ENCODE data around the gene LGALS4.

The LGALS4 gene

DNA sequence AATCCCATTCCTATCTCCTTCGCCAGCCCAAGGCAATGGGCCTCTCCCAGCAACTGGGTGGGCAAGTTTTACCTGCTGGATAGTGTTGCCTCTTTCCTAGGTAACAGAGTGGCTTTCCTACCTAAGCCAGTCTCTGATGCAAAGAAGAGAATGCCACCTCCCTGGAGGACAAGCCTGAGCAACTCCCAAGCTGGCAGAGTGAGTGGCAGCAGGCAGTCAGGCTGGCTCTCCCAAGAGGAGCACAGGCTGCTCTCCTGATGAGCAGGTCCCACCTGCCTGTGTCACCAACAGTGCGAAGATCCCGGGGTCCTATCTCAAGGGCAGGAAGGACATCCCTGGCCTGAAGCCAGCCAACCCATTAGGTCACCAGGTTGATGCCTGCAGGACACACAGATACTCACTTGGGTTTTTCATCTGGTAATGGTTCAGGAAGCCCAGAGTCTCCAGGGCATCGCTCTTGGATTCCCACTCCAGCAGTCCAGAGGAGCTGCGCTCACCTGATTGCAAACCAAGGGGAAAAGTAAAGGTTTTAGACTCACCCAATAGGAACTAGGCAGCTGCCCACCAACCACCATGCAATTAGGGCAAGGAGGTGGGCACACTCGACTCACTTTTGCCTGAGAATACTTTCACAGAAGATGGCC, 24.4 kb upstream of the LGALS4 start:
- no peaks in the 10 kb centered on the region for H3K9me3 ChIP-seq (ENCODE audit: control insufficient read depth, low read length)
- TF ChIP-seq, protein P1, sequence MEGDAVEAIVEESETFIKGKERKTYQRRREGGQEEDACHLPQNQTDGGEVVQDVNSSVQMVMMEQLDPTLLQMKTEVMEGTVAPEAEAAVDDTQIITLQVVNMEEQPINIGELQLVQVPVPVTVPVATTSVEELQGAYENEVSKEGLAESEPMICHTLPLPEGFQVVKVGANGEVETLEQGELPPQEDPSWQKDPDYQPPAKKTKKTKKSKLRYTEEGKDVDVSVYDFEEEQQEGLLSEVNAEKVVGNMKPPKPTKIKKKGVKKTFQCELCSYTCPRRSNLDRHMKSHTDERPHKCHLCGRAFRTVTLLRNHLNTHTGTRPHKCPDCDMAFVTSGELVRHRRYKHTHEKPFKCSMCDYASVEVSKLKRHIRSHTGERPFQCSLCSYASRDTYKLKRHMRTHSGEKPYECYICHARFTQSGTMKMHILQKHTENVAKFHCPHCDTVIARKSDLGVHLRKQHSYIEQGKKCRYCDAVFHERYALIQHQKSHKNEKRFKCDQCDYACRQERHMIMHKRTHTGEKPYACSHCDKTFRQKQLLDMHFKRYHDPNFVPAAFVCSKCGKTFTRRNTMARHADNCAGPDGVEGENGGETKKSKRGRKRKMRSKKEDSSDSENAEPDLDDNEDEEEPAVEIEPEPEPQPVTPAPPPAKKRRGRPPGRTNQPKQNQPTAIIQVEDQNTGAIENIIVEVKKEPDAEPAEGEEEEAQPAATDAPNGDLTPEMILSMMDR (IDR thresholded peaks at IDR 0.05): no peak
- H3K9ac ChIP-seq: no peak overlapping the region
- no peak overlapping the region for H2AFZ ChIP-seq
- H3K4me2 ChIP-seq (ENCODE audit: low read length): no peak overlapping the region
- H3K27me3 ChIP-seq (ENCODE audit: control insufficient read depth, insufficient read depth, low read length): no peaks in the 10 kb centered on the region
- peaks cover 9% of the 10 kb centered on the region for H3K4me1 ChIP-seq
- H3K27ac ChIP-seq: no peak overlapping the region
- no peaks in the 10 kb centered on the region for H3K36me3 ChIP-seq (ENCODE audit: control insufficient read depth, insufficient read depth, low read length)
- no peaks in the 10 kb centered on the region for H3K79me2 ChIP-seq
- no peak overlapping the region for H3K4me3 ChIP-seq (ENCODE audit: low read depth, low read length)

DNA sequence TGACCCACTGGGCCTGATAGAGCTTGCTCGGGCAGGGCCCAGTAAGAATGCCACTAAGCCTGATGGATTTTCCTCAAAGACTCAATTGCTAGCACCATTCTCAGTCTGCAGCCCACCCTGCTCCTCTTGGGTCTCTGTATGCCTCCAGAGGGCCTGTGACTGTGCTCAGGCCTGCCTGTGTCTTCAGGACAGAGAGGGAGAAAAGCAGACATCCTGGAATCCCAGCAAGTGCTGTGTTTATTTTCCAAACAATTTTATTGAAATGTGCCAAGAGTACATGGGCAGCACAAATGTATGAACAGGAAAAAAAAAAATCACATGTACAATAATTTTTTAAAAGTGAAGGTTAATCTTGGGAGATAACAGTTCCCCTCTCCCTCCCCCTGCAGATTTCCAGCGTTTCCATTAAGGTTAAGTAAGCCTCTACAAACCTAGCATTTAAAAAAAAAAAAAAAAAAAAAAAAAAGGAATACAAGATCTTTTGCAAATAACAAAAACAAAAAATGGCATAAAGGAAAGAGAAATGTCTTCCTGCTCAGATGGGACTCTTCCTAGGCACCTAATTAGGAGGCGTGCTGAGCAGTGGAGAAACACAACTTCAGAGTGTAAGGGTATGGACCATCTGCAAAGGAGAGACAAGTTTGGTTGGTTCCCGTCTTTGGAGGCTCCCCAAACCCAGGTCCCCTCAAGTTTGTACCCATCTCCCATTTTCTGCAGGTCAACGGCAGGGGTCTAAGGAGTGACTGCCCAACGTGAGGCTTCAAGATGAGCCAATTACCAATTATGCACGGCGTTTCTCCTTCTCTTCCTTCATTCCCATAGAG, 23.6 kb upstream of the LGALS4 start:
- no peaks in the 10 kb centered on the region for H3K79me2 ChIP-seq
- TF ChIP-seq, protein P1 (IDR thresholded peaks at IDR 0.05): no peak
- peaks cover 9% of the 10 kb centered on the region for H3K4me1 ChIP-seq
- no peak overlapping the region for H2AFZ ChIP-seq
- H3K36me3 ChIP-seq (ENCODE audit: control insufficient read depth, insufficient read depth, low read length): no peaks in the 10 kb centered on the region
- H3K4me3 ChIP-seq (ENCODE audit: low read depth, low read length): no peak overlapping the region
- H3K27ac ChIP-seq: peak overlapping the region; percentile 33
- no peaks in the 10 kb centered on the region for H3K9me3 ChIP-seq (ENCODE audit: control insufficient read depth, low read length)
- no peaks in the 10 kb centered on the region for H3K27me3 ChIP-seq (ENCODE audit: control insufficient read depth, insufficient read depth, low read length)
- H3K9ac ChIP-seq: no peak overlapping the region
- no peak overlapping the region for H3K4me2 ChIP-seq (ENCODE audit: low read length)

DNA sequence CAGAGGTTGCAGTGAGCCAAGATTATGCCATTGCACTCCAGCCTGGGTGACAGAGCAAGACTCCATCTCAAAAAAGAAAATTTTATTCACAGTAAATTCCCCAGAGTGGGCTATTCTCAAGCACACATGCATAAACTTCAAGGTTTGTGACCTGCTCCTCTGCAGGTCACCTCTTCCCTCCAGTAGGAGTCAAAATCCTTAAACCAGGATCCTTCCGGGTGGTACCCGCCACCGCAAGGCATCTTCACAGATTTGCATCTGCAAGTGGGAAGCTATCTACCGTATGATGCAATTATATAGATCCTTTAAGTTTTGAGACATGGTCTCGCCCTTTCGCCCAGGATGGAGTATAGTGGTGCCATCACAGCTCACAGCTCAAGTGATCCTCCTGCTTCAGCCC, 21.8 kb upstream of the LGALS4 start:
- H3K4me3 ChIP-seq (ENCODE audit: low read depth, low read length): no peak overlapping the region
- H3K27ac ChIP-seq: no peak overlapping the region
- no peaks in the 10 kb centered on the region for H3K27me3 ChIP-seq (ENCODE audit: control insufficient read depth, insufficient read depth, low read length)
- no peak overlapping the region for H3K4me2 ChIP-seq (ENCODE audit: low read length)
- peaks cover 9% of the 10 kb centered on the region for H3K4me1 ChIP-seq
- no peak overlapping the region for H2AFZ ChIP-seq
- no peaks in the 10 kb centered on the region for H3K79me2 ChIP-seq
- H3K9ac ChIP-seq: no peak overlapping the region
- TF ChIP-seq, protein P1 (IDR thresholded peaks at IDR 0.05): no peak
- H3K36me3 ChIP-seq (ENCODE audit: control insufficient read depth, insufficient read depth, low read length): no peaks in the 10 kb centered on the region
- H3K9me3 ChIP-seq (ENCODE audit: control insufficient read depth, low read length): no peaks in the 10 kb centered on the region

DNA sequence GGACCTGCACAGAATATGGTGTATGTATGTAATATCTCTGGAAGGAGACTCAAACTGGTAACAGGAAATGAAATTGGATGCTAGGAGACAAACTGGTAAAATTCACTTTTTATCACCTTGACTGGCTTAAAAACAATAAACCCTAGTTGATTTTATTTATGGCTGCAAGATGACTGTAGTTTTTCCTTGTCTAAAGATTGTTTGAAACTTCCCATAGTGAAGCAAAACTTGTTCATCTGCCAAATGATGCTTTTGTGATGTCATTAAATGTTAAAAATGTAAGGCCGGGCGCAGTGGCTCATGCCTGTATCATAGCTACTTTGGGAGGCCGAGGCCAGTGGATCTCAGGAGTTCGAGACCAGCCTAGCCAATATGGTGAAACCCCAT, 21.4 kb upstream of the LGALS4 start:
- no peak overlapping the region for H3K27ac ChIP-seq

More for the DNA sequence above, 21.4 kb upstream of the LGALS4 start:
- Histone ChIP-seq H3K4me3 (ENCODE audit: low read depth, low read length) (no peak overlapping the region), H3K4me1 (peaks cover 9% of the 10 kb centered on the region), H3K4me2 (ENCODE audit: low read length) (no peak overlapping the region), H3K79me2 (no peaks in the 10 kb centered on the region), H2AFZ (no peak overlapping the region), H3K9me3 (ENCODE audit: control insufficient read depth, low read length) (no peaks in the 10 kb centered on the region), H3K9ac (no peak overlapping the region), H3K27me3 (ENCODE audit: control insufficient read depth, insufficient read depth, low read length) (no peaks in the 10 kb centered on the region), H3K36me3 (ENCODE audit: control insufficient read depth, insufficient read depth, low read length) (no peaks in the 10 kb centered on the region)
- TF ChIP-seq, protein P1 (IDR thresholded peaks at IDR 0.05): no peak
